Measurements from ENCODE around the gene FLOT2. TPM values are rescaled to one million over a fixed set of nuclear protein-coding genes. Genes with fewer than 3 reads are reported as not detected.
"Not testable (repeated sequence)": the region's sequence is repeated elsewhere in the genome, so short reads cannot be mapped to it uniquely, and the experiment has no call there.

FLOT2 gene
- total RNA-seq, 1 donor from 2014 or later, result 150 TPM

DNA sequence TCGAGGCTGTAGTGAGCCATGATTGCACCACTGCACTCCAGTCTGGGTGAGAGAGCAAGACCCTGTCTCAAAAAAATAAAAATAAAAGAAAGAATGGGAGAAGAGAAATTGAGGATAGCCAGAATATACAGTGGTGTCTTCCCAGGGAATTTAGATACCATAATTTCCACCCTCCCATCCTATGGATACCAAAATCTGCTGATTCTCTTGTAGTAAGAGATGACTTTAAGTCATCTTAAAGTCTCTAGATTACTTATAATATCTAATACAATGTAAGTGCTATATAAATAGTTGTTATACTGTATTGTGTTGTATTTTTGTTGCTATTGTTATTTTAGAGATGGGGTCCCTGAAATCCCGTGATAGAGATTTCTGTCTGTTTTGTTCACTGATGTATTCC, 44.2 kb downstream of the FLOT2 start:
- intact Hi-C loops (cut with micrococcal nuclease), result no loop called here

- intact Hi-C loops (cut with micrococcal nuclease), result loop anchor here (2.0 to 10.0 kb wide), 2 partner anchors 30 to 184 kb away; partner anchors contain the start of genes SDF2 and SUPT6H
Measured at GRCh38 chr17:28849281-28849680, 48.3 kb downstream of the FLOT2 start.

DNA sequence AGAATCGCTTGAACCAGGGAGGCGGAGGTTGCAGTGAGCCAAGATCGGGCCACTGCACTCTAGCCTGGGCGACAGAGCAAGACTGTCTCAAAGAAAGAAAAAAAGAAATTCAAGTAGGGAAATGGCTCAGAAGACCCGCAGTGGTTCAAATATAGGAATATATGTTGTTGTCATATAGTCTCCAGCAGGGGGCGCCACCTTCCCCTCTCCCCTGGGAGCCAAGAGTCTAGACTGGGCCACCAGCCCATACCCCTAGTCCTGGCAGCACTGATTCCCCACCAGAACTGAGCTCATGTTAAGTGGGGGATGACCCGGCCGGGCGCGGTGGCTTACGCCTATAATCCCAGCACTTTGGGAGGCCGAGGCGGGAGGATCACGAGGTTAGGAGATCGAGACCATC, 48.9 kb downstream of the FLOT2 start:
- intact Hi-C loops (cut with micrococcal nuclease), result loop anchor here (1.0 to 10.0 kb wide), 4 partner anchors 30 to 184 kb away; partner anchors contain the start of genes DHRS13, SDF2 and SUPT6H

DNA sequence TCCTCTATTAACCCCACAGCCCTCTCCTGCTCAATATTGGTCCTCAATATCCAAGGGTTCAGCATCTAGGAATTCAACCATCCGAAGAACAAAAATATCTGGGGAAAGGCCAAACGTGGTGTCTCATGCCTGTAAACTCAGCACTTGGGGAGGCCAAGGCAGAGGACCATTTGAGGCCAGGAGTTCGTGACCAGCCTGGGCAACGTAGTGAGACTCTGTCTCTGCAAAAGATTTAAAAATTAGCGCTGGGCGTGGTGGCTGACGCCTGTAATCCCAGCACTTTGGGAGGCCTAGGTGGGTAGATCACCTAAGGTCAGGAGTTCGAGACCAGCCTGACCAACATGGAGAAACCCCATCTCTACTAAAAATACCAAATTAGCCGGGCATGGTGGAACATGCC, 50.8 kb downstream of the FLOT2 start:
- intact Hi-C loops (cut with micrococcal nuclease), result loop anchor here (10.0 kb wide), 1 partner anchor 182 kb away; the partner anchor contains the start of genes SDF2 and SUPT6H

- intact Hi-C loops (cut with micrococcal nuclease), result loop anchor here (10.0 kb wide), 1 partner anchor 181 kb away; the partner anchor contains the start of genes SDF2 and SUPT6H
Measured at GRCh38 chr17:28846231-28846630, 51.3 kb downstream of the FLOT2 start.

GRCh38 chr17:28843816-28844148, 53.8 kb downstream of the FLOT2 start:
- intact Hi-C loops (cut with micrococcal nuclease), result loop anchor here (5.0 to 10.0 kb wide), 2 partner anchors 51 to 179 kb away; partner anchors contain the start of genes SDF2 and SUPT6H

DNA sequence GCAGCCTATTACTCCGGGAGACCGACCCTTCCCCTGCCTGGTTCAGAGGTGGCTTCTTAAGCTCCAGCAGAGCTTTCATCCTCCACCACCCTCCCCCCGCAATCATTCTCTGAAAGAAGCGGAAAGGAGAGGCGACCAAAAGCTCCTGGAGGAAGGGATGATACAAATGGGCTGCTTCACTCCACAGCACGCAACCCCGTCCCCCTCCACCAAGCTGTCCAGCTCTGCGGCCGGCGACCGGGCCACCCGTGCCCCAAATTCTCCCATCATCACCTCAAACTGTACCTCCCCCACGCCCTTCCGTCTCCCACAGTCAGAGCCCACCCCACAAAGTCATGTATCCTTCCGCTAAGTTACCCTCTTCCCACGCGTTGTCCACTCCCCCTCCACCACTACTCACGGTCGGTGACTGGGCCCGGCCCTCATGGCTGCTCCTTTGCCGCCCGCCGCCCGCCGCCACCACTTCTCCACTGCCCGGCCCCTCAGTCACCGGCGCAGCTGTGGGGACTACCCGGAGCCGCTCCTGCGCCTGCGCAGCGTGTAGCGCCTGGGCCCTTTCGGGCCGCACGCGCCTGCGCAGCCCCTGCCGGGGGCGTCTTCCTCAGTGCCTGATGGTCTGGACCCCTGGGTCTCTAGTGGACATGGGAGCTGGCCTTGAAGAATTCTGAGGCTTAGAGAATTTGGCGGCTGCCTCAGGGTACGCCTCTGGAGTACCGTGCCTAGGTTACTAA, 55.1 kb downstream of the FLOT2 start, which contains the start of gene FAM222B:
FAM222B (minus strand) TSS at position 509 of the 731 bp plus-strand sequence. CDS start 76,123 bp downstream, outside the sequence.
- intact Hi-C loops (cut with micrococcal nuclease), result loop anchor here (1.0 to 10.0 kb wide), 8 partner anchors 12 to 178 kb away; partner anchors contain the start of genes DHRS13, NEK8, PHF12 and SDF2

GRCh38 chr17:28841901-28842281, 55.6 kb downstream of the FLOT2 start:
- intact Hi-C loops (cut with micrococcal nuclease), result loop anchor here (1.0 to 10.0 kb wide), 8 partner anchors 12 to 177 kb away; partner anchors contain the start of genes DHRS13, NEK8, PHF12 and SDF2

DNA sequence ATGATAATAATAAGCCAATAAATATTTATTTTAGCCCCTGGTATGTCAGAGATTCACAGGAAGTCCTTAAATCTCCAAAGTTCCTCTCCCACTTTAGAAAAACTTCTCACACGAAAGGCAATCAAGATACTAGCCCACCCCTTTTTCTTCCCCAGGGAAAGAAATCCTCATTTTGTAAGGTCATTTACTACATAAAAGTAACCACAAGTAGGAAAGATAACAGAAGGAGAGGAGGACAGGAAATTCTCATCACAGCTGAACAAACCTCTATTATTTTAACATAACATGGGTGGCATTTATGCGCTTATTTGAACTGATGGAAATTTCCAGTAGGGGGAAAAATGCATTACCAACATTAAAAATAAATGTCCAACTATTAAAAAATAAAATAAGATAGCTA, 58.3 kb downstream of the FLOT2 start:
- intact Hi-C loops (cut with micrococcal nuclease), result no loop called here

DNA sequence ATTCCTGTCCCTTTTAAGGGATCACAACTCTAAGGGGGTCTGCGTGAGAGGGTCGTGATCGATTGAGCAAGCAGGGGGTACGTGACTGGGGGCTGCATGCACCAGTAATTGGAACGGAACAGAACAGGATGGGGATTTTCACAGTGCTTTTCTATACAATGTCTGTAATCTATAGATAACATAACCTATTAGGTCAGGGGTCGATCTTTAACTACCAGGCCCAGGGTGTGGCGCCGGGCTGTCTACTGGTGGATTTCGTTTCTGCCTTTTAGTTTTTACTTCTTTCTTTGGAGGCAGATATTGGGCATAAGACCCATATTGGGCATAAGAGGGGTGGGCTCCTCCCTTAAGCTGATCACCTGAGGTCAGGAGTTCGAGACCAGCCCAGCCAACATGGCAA, 61.0 kb downstream of the FLOT2 start:
- intact Hi-C loops (cut with micrococcal nuclease), result not testable (repeated sequence)

- intact Hi-C loops (cut with micrococcal nuclease), result no loop called here
Measured at GRCh38 chr17:28834420-28834819, 63.1 kb downstream of the FLOT2 start.

Other genes starting within 250 kb of the FLOT2 start
- 49.9 TPM in 2 replicates for gene SDF2, start 235.8 kb downstream of the FLOT2 start, total RNA-seq
- gene SUPT6H, start 235.5 kb downstream of the FLOT2 start, total RNA-seq, result 95.8 and 104 TPM in 2 replicates
- gene PROCA1, start 185.8 kb downstream of the FLOT2 start, total RNA-seq, result 5.3 and 7.1 TPM in 2 replicates
- 9.0 and 9.4 TPM in 2 replicates for gene RAB34, start 179.9 kb downstream of the FLOT2 start, total RNA-seq
- 1,587 and 1,609 TPM in 2 replicates for gene RPL23A, start 177.7 kb downstream of the FLOT2 start, total RNA-seq
- 1.1 and 1.2 TPM in 2 replicates for gene TLCD1, start 171.5 kb downstream of the FLOT2 start, total RNA-seq
- 5.4 and 6.5 TPM in 2 replicates for gene NEK8, start 168.9 kb downstream of the FLOT2 start, total RNA-seq
- gene TRAF4, start 153.7 kb downstream of the FLOT2 start, total RNA-seq, result 106 and 108 TPM in 2 replicates
- gene FAM222B, start 54.9 kb downstream of the FLOT2 start, total RNA-seq, result 23.9 and 24.2 TPM in 2 replicates
- 46.1 and 46.9 TPM in 2 replicates for gene ERAL1, start 42.7 kb downstream of the FLOT2 start, total RNA-seq
- gene DHRS13, start 5.3 kb upstream of the FLOT2 start, total RNA-seq, result 22.8 and 26.1 TPM in 2 replicates
- 73.3 and 78.5 TPM in 2 replicates for gene PHF12, start 53.8 kb upstream of the FLOT2 start, total RNA-seq
- gene SEZ6, start 108.3 kb upstream of the FLOT2 start, total RNA-seq, result not detected in 2 replicates
- gene PIPOX, start 145.4 kb upstream of the FLOT2 start, total RNA-seq, result 2.0 and 2.2 TPM in 2 replicates